ENCODE data around the gene PROX2.

PROX2 gene

DNA sequence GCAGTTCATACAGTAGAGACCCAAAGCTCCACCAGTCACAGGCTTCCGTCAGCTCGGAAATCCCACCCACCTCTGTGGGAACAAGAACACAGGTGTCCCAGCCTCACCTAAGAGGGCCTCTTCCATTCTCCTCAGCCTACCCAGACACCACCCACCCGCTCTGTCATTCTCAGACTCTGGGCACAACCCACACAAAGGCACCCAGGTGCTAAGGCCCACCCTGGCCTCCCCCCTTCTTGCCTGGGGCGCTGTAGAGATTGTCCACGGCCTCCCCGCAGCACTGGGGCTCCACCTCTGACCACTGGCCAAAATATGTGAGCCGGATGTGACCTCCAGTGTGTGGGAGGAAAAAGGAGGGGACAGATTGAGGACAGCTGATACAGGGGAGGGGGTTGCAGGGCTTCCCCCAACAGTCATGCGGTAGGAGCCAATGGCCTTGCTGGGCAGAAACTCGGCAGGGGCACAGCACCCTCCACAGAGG is 33.0 kb upstream of the PROX2 start:
- FAIRE-seq = no peak
- TF ChIP-seq TAF1 (IDR thresholded peaks at IDR 0.05; ENCODE audit: borderline replicate concordance, low read depth, low read length) = no peak
- no peak for TF ChIP-seq POLR2A (IDR thresholded peaks at IDR 0.05; ENCODE audit: low read depth, low read length)
- no peak for TF ChIP-seq POLR2AphosphoS5 (IDR thresholded peaks at IDR 0.05; ENCODE audit: low read depth, low read length)

DNA sequence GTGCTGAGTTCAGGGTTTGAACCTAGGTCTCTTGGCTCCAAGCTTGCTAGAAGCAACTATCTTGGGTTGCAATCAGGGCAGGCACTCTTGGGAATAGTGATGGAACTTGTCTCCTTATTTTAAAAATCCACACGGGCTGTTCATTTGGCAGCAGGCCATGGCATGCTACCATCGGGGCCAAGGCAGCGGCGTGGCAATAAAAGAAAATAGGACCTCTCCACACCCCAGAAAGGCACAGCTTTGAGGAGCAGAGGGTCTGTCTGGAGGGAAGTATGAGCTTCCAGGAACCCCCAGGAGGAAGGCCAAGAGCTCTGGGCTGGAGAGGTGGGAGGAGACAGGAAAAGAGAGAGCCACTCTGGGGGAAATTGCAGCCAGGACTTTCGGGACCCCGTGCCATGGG is 31.8 kb upstream of the PROX2 start:
- FAIRE-seq (no peak), DNase-seq (ENCODE audit: insufficient read length) (no peak)
- TF ChIP-seq POLR2AphosphoS5 (IDR thresholded peaks at IDR 0.05; ENCODE audit: low read depth, low read length) = no peak
- no peak for TF ChIP-seq POLR2A (IDR thresholded peaks at IDR 0.05; ENCODE audit: low read depth, low read length)
- TF ChIP-seq TAF1 (IDR thresholded peaks at IDR 0.05; ENCODE audit: borderline replicate concordance, low read depth, low read length) = no peak

More for the DNA sequence above, 33.0 kb upstream of the PROX2 start:
- no peak for DNase-seq (ENCODE audit: insufficient read length)

DNA sequence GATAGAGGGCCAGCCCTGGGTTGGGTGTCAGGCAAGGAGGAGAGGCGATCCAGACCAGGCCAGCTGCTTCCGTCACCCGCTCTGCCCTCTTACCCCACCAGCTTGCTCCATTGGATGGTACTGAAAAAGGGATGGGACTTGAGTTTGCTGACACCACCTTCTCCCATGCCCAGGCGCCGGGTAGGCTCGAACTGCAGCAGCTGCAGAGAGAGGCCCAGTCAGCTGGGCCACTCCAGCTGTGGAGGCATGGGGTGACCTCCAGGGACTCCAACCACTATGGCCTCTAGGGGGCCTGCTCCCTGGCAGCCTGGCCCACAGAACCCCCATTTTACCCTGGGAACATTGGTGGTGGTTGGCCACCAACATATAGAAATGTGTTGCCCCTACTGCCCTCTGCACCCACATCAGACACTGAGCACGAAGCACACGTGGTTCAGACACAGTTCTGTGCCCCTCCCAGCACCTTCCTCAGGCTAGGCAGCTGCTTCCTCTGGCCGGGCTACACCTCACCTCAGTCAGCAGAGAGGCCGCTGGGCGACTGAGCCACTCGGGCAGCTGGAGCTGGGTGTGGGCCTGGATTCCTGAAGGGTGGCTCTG is 31.1 kb upstream of the PROX2 start:
- DNase-seq (ENCODE audit: insufficient read length) (no peak), FAIRE-seq (no peak)
- no peak for TF ChIP-seq POLR2A (IDR thresholded peaks at IDR 0.05; ENCODE audit: low read depth, low read length)
- no peak for TF ChIP-seq POLR2AphosphoS5 (IDR thresholded peaks at IDR 0.05; ENCODE audit: low read depth, low read length)
- TF ChIP-seq TAF1 (IDR thresholded peaks at IDR 0.05; ENCODE audit: borderline replicate concordance, low read depth, low read length) = no peak

DNA sequence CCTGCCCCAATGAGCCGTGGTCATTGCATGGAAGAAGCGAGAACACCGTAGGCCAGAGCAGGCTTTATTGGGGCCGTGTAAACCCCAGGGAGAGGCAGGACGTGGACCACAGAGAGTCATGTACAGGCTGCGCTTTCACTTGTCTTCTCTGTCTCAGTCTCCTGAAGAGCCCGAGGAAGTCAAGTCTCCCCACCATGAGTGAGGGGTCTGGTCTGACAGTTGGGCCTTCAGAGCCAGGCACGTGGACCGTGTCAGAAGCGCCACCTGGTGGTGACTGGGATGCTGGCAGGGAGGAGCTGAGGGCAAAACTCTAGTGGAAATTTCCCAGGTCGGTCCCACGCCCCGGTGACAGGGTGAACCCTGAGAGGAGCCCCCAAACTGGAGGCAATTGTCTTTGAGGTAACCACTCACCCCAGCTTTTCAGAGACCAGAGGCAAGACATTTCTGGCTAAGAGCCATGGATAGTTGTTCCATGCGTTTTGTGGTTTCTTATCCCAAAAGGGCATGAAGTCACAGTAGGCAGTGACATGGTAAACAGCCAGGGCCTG is 29.7 kb upstream of the PROX2 start:
- FAIRE-seq = peak; percentile 9
- peak; percentile 72 for DNase-seq (ENCODE audit: insufficient read length)
- no peak for TF ChIP-seq POLR2A (IDR thresholded peaks at IDR 0.05; ENCODE audit: low read depth, low read length)
- TF ChIP-seq POLR2AphosphoS5 (IDR thresholded peaks at IDR 0.05; ENCODE audit: low read depth, low read length) = peak; percentile 45; the same call in 1 of the 2 replicates

DNA sequence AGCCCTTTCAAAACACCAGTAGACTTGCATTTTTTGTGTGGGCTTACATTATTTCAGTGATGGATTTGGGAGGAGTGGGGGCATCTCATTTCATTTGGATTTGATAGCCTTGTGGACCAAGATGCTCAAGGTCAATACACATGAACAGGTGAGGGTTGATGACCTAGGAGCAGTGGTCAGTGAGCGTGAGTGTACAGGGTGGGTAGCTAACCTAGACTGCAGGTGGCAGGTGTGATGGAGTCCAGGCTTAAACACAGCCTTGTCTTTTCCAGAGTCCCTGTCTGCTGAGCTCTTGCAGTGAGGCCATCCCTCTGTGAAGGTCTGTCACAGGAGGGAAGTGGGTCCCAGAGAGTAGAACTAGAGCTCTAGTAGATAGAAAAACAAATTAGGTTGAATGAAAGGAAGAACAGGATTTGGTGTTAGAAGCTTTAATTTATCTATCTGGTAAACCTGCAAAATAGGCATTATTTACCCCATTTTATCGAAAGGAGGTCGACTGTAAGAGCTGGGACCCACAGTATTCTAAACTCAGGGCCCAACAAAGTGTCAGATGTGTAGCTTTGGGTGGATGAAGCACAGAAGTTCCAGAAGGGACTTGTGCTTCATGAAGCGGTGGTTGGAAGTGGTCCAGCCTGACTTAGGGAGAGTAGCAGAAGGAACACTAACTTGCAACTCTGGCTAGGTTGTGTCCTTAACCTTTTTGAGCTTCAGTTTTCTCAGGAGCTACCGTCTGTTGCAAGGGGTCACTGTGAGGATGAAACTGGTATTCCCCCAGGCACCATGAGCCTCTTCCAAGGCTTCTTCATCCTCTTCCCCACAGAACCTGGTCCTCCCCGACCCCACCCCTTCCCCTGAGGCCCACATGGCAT is 28.9 kb upstream of the PROX2 start:
- DNase-seq (ENCODE audit: insufficient read length) = no peak
- FAIRE-seq = no peak
- TF ChIP-seq POLR2A (IDR thresholded peaks at IDR 0.05; ENCODE audit: low read depth, low read length) (no peak; the same call in 1 of the 2 replicates), TAF1 (IDR thresholded peaks at IDR 0.05; ENCODE audit: borderline replicate concordance, low read depth, low read length) (no peak), POLR2AphosphoS5 (IDR thresholded peaks at IDR 0.05; ENCODE audit: low read depth, low read length) (no peak)

DNA sequence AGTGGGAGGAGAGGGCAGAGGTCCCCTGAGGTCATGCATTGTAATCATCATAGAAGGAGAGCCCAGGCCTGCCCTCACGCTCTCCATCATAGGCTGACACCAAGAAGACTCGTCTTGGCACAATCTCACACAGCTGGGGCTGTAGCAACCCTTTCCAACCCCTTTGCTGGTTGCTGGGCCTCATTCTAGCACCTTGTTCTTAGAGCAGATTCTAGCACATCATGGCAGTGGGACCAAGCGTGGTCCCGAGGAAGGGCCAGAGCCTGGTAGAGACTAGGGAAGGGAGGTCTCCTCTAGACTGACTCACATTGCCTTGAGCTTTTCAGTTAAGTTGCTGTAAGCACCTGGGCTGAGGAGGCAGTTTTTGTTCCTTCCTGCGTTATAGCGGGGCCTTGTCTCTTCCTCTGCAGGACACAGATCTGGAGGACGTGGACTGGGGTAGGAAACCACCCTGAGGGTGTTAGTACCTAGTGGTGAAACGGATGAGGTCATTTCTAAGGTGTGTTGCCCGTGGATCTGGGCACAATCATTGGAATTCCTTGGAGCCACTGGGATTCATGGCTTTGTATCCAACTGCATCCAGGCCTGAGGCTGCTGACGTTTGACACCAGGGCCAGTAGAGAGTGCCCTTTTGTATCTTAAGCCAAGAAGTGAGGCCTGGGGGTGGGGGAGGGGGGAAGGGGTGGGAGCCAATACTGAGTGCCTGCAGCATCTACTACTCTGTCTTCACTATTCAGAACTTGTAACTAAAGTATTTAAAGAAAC is 27.2 kb upstream of the PROX2 start:
- FAIRE-seq = no peak

DNA sequence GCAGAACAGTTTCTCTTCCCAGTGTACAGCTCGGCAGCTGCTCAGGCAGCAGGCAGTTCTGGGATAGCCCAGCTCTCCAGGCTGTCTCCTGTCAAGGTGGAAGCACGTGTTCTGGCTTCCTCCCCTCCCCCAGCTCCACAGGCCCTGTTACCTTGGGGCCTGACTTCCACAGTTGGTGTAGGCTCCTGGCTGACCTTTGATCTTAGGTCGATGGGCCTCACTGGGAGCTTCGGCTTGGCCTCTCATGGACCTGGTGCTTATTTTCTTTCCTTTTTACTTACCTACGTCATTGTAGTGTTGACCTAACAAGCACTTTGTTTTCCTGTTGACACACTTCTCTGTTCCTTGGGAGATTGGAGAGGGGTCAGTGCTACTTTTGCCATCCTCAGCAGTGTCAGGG is 22.7 kb upstream of the PROX2 start:
- DNase-seq (ENCODE audit: insufficient read length) (no peak), FAIRE-seq (no peak)
- TF ChIP-seq POLR2AphosphoS5 (IDR thresholded peaks at IDR 0.05; ENCODE audit: low read depth, low read length) (no peak), TAF1 (IDR thresholded peaks at IDR 0.05; ENCODE audit: borderline replicate concordance, low read depth, low read length) (no peak), POLR2A (IDR thresholded peaks at IDR 0.05; ENCODE audit: low read depth, low read length) (no peak)

More for the DNA sequence above, 27.2 kb upstream of the PROX2 start:
- no peak for DNase-seq (ENCODE audit: insufficient read length)
- no peak for TF ChIP-seq TAF1 (IDR thresholded peaks at IDR 0.05; ENCODE audit: borderline replicate concordance, low read depth, low read length)
- TF ChIP-seq POLR2A (IDR thresholded peaks at IDR 0.05; ENCODE audit: low read depth, low read length) = peak; percentile 55; the same call in 1 of the 2 replicates

DNA sequence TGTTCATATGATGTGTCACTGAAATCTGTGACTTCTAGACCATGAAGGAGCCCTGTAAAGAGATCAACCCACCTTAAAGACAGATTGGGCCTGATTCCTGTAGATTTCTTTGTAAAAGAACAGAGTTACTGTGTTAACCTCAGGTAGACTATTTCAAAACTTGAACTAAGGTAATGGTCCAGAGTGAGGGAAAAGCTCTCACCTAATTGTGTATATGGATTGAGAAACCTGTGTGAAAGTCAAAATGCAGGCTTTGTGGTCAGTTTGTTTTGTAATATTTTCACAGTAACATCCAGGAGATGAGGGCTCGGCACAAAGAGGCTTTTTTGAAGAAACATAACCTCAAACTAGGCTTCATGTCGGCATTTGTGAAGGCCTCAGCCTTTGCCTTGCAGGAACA is 22.1 kb upstream of the PROX2 start:
- TF ChIP-seq TAF1 (IDR thresholded peaks at IDR 0.05; ENCODE audit: borderline replicate concordance, low read depth, low read length) = no peak
- TF ChIP-seq POLR2A (IDR thresholded peaks at IDR 0.05; ENCODE audit: low read depth, low read length) = no peak
- no peak for TF ChIP-seq POLR2AphosphoS5 (IDR thresholded peaks at IDR 0.05; ENCODE audit: low read depth, low read length)
- DNase-seq (ENCODE audit: insufficient read length) = no peak
- no peak for FAIRE-seq

DNA sequence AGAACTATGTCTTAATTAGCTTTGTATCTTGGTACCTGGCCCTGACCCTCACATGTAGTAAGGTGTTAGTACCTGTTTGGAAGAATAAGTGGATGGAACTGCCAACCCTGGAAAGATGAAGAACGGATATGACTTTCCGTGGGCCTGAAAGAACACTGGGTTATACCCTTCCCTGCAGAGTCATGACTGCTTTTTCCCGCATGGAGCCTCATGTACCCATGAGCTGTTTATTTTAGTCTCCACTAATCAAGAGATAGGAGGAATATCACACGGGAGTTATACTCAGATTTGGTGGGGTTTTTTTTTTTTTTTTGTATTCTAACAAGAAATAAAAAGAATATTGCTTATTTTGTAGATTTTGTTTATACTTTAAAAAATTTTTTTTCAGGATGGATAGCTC is 21.7 kb upstream of the PROX2 start:
- FAIRE-seq = no peak
- no peak for DNase-seq (ENCODE audit: insufficient read length)
- no peak for TF ChIP-seq POLR2AphosphoS5 (IDR thresholded peaks at IDR 0.05; ENCODE audit: low read depth, low read length)
- TF ChIP-seq TAF1 (IDR thresholded peaks at IDR 0.05; ENCODE audit: borderline replicate concordance, low read depth, low read length) = no peak
- no peak for TF ChIP-seq POLR2A (IDR thresholded peaks at IDR 0.05; ENCODE audit: low read depth, low read length)

DNA sequence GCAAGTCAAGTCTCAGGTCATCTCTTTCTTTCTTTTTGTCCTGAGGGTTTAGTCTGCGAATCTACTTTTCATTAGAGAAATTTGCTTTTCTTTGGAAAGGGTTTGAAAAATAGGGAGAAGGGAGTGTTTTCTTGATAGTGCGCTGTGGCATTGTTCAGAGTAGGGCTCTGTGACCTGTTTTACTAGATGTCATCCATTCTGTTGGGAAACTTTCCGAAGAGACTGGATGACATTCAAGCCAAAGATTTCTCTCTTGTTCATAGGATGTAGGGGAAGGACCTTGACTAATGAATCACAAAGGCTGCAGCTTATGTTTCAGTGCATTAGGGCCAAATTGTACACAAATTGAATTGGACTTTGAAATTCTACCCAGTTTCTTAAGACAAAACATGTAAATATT is 20.5 kb upstream of the PROX2 start:
- FAIRE-seq (no peak), DNase-seq (ENCODE audit: insufficient read length) (no peak)
- TF ChIP-seq TAF1 (IDR thresholded peaks at IDR 0.05; ENCODE audit: borderline replicate concordance, low read depth, low read length) = no peak
- TF ChIP-seq POLR2A (IDR thresholded peaks at IDR 0.05; ENCODE audit: low read depth, low read length) = no peak

DNA sequence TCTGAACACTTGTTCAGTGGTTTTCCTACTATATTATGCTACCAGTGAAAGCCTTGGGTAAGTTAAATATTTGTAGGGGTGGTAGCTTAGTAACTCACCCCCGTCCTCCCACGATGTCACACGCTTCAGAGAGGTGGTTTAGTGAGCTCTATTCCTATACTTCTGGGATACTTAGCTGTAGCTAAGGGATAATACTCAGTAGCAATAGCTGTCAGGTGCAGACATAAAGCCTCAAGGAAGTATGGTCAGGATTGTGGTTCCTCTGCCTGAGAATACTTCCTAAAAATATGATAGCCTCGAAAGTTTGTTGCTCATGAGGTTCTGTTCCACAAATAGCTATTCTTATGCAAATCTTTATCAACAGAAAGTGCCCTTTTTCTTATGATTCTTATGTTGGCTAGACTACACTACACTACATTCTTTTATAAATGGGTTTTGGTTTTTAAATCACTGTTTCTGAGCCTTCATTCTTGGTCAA is 17.7 kb upstream of the PROX2 start:
- TF ChIP-seq POLR2A (IDR thresholded peaks at IDR 0.05; ENCODE audit: low read depth, low read length) (no peak), TAF1 (IDR thresholded peaks at IDR 0.05; ENCODE audit: borderline replicate concordance, low read depth, low read length) (no peak), POLR2AphosphoS5 (IDR thresholded peaks at IDR 0.05; ENCODE audit: low read depth, low read length) (no peak)
- DNase-seq (ENCODE audit: insufficient read length) (no peak), FAIRE-seq (peak; percentile 85)
